Measurements from ENCODE around the gene SUSD1. TPM values are rescaled to one million over a fixed set of nuclear protein-coding genes. Genes with fewer than 3 reads are reported as not detected.

SUSD1 gene
- total and polyA plus RNA-seq, 9 of the 15 experiments (the other 6 are each of a cell fraction or from before 2014, with no cell fraction given), result 10.9 to 44.4 (median 36.1) TPM

DNA sequence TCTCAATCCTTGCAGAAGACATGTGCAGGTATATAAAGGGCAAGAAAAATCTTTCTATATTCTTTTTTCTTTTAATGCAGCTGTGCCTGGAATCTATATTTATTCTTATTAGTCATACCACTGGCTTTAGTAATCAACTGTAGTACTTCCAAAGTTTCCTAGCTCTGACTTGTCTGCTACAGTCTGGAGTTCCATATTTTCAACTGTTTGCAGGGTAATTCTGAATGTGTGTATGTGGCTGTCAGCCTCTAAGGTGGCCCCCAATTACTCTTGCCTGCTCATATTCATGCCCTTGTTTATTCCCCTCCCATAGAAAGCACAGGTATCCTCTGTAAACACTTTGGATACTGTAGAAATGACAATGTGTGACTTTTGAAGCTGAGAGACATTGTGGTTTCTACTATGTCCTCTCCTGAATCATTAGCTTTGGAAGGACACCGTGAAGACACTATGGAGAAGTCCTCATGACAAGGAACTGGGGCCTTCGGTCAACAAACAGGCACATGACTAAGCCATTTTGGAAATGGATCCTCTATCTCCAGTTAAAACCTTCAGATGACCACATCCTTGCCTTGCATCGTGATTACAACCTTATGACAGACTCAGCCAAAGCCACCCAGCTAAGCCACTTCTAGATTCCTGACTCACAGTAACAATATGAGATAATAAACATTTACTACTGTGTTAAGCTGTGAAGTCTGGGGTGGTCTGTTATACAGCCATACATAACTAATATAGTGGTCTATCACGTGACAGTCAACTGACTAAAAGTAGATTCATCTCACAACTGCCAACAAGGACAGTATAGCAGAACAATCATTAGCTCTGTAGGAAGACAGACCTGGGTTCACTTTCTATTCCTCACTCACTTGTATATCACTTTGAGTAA lies 49.5 kb upstream of the SUSD1 start (continued):
- peak; percentile 41; the same call in 1 of the 2 replicates for TF ChIP-seq HDAC2 (IDR thresholded peaks at IDR 0.05)
- peak; percentile 63 for TF ChIP-seq BHLHE40 (IDR thresholded peaks at IDR 0.05; ENCODE audit: low read length)
- TF ChIP-seq, protein P1, sequence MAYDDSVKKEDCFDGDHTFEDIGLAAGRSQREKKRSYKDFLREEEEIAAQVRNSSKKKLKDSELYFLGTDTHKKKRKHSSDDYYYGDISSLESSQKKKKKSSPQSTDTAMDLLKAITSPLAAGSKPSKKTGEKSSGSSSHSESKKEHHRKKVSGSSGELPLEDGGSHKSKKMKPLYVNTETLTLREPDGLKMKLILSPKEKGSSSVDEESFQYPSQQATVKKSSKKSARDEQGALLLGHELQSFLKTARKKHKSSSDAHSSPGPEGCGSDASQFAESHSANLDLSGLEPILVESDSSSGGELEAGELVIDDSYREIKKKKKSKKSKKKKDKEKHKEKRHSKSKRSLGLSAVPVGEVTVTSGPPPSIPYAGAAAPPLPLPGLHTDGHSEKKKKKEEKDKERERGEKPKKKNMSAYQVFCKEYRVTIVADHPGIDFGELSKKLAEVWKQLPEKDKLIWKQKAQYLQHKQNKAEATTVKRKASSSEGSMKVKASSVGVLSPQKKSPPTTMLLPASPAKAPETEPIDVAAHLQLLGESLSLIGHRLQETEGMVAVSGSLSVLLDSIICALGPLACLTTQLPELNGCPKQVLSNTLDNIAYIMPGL (CRISPR knock-in tag; IDR thresholded peaks at IDR 0.05), result no peak
- TF ChIP-seq, protein P2, sequence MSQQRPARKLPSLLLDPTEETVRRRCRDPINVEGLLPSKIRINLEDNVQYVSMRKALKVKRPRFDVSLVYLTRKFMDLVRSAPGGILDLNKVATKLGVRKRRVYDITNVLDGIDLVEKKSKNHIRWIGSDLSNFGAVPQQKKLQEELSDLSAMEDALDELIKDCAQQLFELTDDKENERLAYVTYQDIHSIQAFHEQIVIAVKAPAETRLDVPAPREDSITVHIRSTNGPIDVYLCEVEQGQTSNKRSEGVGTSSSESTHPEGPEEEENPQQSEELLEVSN (IDR thresholded peaks at IDR 0.05; ENCODE audit: borderline replicate concordance in 1 of 2, extremely low read depth in 1 of 2, insufficient read depth in 1 of 2, insufficient read length in 1 of 2, low read depth in 1 of 2, low read length in 1 of 2, poor library complexity in 1 of 2, severe bottlenecking in 1 of 2), result peak; percentile 27 to 30
- TF ChIP-seq FOXJ3 (CRISPR knock-in tag; IDR thresholded peaks at IDR 0.05), result no peak
- TF ChIP-seq PHTF2 (CRISPR knock-in tag; IDR thresholded peaks at IDR 0.05), result no peak
- TF ChIP-seq, protein P3, sequence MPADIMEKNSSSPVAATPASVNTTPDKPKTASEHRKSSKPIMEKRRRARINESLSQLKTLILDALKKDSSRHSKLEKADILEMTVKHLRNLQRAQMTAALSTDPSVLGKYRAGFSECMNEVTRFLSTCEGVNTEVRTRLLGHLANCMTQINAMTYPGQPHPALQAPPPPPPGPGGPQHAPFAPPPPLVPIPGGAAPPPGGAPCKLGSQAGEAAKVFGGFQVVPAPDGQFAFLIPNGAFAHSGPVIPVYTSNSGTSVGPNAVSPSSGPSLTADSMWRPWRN (IDR thresholded peaks at IDR 0.05; ENCODE audit: low read depth), result no peak
- TF ChIP-seq, protein P4, sequence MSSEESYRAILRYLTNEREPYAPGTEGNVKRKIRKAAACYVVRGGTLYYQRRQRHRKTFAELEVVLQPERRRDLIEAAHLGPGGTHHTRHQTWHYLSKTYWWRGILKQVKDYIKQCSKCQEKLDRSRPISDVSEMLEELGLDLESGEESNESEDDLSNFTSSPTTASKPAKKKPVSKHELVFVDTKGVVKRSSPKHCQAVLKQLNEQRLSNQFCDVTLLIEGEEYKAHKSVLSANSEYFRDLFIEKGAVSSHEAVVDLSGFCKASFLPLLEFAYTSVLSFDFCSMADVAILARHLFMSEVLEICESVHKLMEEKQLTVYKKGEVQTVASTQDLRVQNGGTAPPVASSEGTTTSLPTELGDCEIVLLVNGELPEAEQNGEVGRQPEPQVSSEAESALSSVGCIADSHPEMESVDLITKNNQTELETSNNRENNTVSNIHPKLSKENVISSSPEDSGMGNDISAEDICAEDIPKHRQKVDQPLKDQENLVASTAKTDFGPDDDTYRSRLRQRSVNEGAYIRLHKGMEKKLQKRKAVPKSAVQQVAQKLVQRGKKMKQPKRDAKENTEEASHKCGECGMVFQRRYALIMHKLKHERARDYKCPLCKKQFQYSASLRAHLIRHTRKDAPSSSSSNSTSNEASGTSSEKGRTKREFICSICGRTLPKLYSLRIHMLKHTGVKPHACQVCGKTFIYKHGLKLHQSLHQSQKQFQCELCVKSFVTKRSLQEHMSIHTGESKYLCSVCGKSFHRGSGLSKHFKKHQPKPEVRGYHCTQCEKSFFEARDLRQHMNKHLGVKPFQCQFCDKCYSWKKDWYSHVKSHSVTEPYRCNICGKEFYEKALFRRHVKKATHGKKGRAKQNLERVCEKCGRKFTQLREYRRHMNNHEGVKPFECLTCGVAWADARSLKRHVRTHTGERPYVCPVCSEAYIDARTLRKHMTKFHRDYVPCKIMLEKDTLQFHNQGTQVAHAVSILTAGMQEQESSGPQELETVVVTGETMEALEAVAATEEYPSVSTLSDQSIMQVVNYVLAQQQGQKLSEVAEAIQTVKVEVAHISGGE (CRISPR knock-in tag; IDR thresholded peaks at IDR 0.05), result peak in 1 of 3 experiments; percentile 73; a peak in 2 of 6 replicates
- TF ChIP-seq, protein P5, sequence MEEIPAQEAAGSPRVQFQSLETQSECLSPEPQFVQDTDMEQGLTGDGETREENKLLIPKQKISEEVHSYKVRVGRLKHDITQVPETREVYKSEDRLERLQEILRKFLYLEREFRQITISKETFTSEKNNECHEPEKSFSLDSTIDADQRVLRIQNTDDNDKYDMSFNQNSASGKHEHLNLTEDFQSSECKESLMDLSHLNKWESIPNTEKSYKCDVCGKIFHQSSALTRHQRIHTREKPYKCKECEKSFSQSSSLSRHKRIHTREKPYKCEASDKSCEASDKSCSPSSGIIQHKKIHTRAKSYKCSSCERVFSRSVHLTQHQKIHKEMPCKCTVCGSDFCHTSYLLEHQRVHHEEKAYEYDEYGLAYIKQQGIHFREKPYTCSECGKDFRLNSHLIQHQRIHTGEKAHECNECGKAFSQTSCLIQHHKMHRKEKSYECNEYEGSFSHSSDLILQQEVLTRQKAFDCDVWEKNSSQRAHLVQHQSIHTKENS (CRISPR knock-in tag; IDR thresholded peaks at IDR 0.05), result no peak
- TF ChIP-seq NEUROD1 (IDR thresholded peaks at IDR 0.05; ENCODE audit: borderline replicate concordance, low read depth, low read length, partially characterized antibody), result no peak
- TF ChIP-seq, protein P6, sequence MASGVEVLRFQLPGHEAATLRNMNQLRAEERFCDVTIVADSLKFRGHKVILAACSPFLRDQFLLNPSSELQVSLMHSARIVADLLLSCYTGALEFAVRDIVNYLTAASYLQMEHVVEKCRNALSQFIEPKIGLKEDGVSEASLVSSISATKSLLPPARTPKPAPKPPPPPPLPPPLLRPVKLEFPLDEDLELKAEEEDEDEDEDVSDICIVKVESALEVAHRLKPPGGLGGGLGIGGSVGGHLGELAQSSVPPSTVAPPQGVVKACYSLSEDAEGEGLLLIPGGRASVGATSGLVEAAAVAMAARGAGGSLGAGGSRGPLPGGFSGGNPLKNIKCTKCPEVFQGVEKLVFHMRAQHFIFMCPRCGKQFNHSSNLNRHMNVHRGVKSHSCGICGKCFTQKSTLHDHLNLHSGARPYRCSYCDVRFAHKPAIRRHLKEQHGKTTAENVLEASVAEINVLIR (CRISPR knock-in tag; IDR thresholded peaks at IDR 0.05), result peak; percentile 38; the same call in 1 of the 2 replicates
- TF ChIP-seq TGIF2 (CRISPR knock-in tag; IDR thresholded peaks at IDR 0.05), result no peak
- no peak for TF ChIP-seq CREB1 (IDR thresholded peaks at IDR 0.05)
- TF ChIP-seq CREB1 (CRISPR knock-in tag; IDR thresholded peaks at IDR 0.05), result peak; percentile 40; the same call in 1 of the 2 replicates
- TF ChIP-seq PTRF (tag; IDR thresholded peaks at IDR 0.05), result no peak
- no peak; the same call in 1 of the 2 replicates for TF ChIP-seq ZNF764 (CRISPR knock-in tag; IDR thresholded peaks at IDR 0.05; ENCODE audit: low read depth)

Data from K562 (cell line).